ENCODE data around the gene ZBTB7C.

ZBTB7C gene

GRCh38 chr18:48263914-48264902 lies 145.0 kb downstream of the ZBTB7C start:
- DNase-seq (ENCODE audit: low read depth in 2 of 2, low spot score in 1 of 2) = no peak

- no peak for DNase-seq (ENCODE audit: low read depth in 2 of 2, low spot score in 1 of 2)
Observed at GRCh38 chr18:48263192-48263853, 145.9 kb downstream of the ZBTB7C start.

- no peak for DNase-seq (ENCODE audit: low read depth in 2 of 2, low spot score in 1 of 2)
Observed at GRCh38 chr18:48260237-48260636, 148.9 kb downstream of the ZBTB7C start.

- no peak for DNase-seq (ENCODE audit: low read depth in 2 of 2, low spot score in 1 of 2)
Observed at GRCh38 chr18:48256848-48257247, 152.3 kb downstream of the ZBTB7C start.

GRCh38 chr18:48254077-48254602 lies 155.0 kb downstream of the ZBTB7C start:
- DNase-seq (ENCODE audit: low read depth in 2 of 2, low spot score in 1 of 2) = no peak

- no peak for DNase-seq (ENCODE audit: low read depth in 2 of 2, low spot score in 1 of 2)
Observed at GRCh38 chr18:48252525-48252924, 156.7 kb downstream of the ZBTB7C start.

- DNase-seq (ENCODE audit: low read depth in 2 of 2, low spot score in 1 of 2) = no peak
Observed at GRCh38 chr18:48250918-48251317, 158.3 kb downstream of the ZBTB7C start.

GRCh38 chr18:48250362-48250907 lies 158.7 kb downstream of the ZBTB7C start:
- no peak for DNase-seq (ENCODE audit: low read depth in 2 of 2, low spot score in 1 of 2)

- DNase-seq (ENCODE audit: low read depth in 2 of 2, low spot score in 1 of 2) = no peak
Observed at GRCh38 chr18:48249854-48250253, 159.3 kb downstream of the ZBTB7C start.

GRCh38 chr18:48244530-48244929 lies 164.7 kb downstream of the ZBTB7C start:
- DNase-seq (ENCODE audit: low read depth in 2 of 2, low spot score in 1 of 2) = no peak

- DNase-seq (ENCODE audit: low read depth in 2 of 2, low spot score in 1 of 2) = no peak
Observed at GRCh38 chr18:48238636-48239035, 170.5 kb downstream of the ZBTB7C start.

GRCh38 chr18:48238206-48238605 lies 171.0 kb downstream of the ZBTB7C start:
- no peak for DNase-seq (ENCODE audit: low read depth in 2 of 2, low spot score in 1 of 2)

GRCh38 chr18:48236822-48237221 lies 172.4 kb downstream of the ZBTB7C start:
- DNase-seq (ENCODE audit: low read depth in 2 of 2, low spot score in 1 of 2) = no peak

GRCh38 chr18:48230467-48231113 lies 178.6 kb downstream of the ZBTB7C start:
- DNase-seq (ENCODE audit: low read depth in 2 of 2, low spot score in 1 of 2) = no peak

- DNase-seq (ENCODE audit: low read depth in 2 of 2, low spot score in 1 of 2) = no peak
Observed at GRCh38 chr18:48229552-48229981, 179.6 kb downstream of the ZBTB7C start.

- DNase-seq (ENCODE audit: low read depth in 2 of 2, low spot score in 1 of 2) = no peak
Observed at GRCh38 chr18:48228841-48229240, 180.3 kb downstream of the ZBTB7C start.

- no peak for DNase-seq (ENCODE audit: low read depth in 2 of 2, low spot score in 1 of 2)
Observed at GRCh38 chr18:48228301-48228715, 180.9 kb downstream of the ZBTB7C start.

GRCh38 chr18:48227206-48227605 lies 182.0 kb downstream of the ZBTB7C start:
- DNase-seq (ENCODE audit: low read depth in 2 of 2, low spot score in 1 of 2) = no peak

GRCh38 chr18:48226401-48226800 lies 182.8 kb downstream of the ZBTB7C start:
- DNase-seq (ENCODE audit: low read depth in 2 of 2, low spot score in 1 of 2) = no peak

GRCh38 chr18:48222118-48222517 lies 187.1 kb downstream of the ZBTB7C start:
- no peak for DNase-seq (ENCODE audit: low read depth in 2 of 2, low spot score in 1 of 2)

All from stimulated activated CD8-positive, alpha-beta memory T cell treated with anti-CD3 and anti-CD28 coated beads, Interleukin-4, amount 100 ng/mL, for 4 hours (primary cell).